PFSK-1 (cell line): Measurements from ENCODE around the gene EPHA7.

Experiments used
- FOXP2 ChIP-seq: optimal IDR thresholded peaks from 2 replicates; pipeline ENCODE3; 2011; ENCODE audit warnings: borderline replicate concordance, control low read depth, inconsistent platforms; ENCODE audit not compliant: insufficient read depth; ENCODE audit errors: extremely low read length, extremely low read depth
- POLR2AphosphoS5 ChIP-seq: IDR thresholded peaks from 2 replicates; pipeline ENCODE4 v1.6.1; 2012; ENCODE audit warnings: low read depth, mild to moderate bottlenecking, control low read depth, low read length, moderate library complexity
- SIN3A ChIP-seq: IDR thresholded peaks from 2 replicates; pipeline ENCODE4 v1.6.1; 2012; ENCODE audit warnings: mild to moderate bottlenecking, low read length, moderate library complexity, borderline replicate concordance; ENCODE audit not compliant: insufficient read depth
- TAF1 ChIP-seq: IDR thresholded peaks from 2 replicates; pipeline ENCODE4 v1.6.1; 2012; ENCODE audit warnings: low read length, control low read depth, borderline replicate concordance; ENCODE audit not compliant: insufficient read depth
- TF ChIP-seq, protein P1 (sequence below), 2 experiments: IDR thresholded peaks; 2 replicates each; pipeline versions ENCODE4 v1.6.1 to v1.8.0; 2011 to 2012; ENCODE audit warnings: low read depth in 2 of 2, low read length in 2 of 2, control low read depth in 1 of 2, inconsistent platforms in 1 of 2, mild to moderate bottlenecking in 1 of 2, moderate library complexity in 1 of 2; ENCODE audit not compliant: insufficient read depth in 1 of 2

Gene EPHA7

DNA sequence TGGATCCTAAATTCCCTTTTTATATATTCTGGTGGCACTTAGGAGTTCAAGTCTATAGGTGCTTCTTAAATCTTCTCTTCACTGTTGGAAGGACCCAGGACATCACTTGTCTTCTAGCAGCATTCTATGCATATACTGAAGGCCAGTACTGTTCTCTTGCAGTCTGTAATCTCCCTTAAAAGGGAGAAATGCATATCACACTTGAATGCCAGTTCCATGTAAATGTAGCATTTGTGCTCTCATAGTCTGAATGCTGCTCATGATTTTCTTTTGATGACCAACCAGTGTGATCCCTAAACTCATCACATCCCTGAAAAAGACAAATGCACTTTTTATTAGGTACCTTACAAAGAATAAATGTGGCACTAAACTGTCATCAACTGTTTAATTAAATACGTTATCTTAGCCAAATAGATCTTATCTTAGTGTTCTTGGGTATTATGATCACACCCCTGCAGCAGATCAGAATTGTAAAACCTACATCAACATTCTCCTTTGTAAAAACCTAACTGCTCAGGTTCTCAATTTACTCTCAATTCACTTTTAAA lies 176.1 kb downstream of the EPHA7 start:
- no peak for TF ChIP-seq FOXP2
- TF ChIP-seq, protein P1, sequence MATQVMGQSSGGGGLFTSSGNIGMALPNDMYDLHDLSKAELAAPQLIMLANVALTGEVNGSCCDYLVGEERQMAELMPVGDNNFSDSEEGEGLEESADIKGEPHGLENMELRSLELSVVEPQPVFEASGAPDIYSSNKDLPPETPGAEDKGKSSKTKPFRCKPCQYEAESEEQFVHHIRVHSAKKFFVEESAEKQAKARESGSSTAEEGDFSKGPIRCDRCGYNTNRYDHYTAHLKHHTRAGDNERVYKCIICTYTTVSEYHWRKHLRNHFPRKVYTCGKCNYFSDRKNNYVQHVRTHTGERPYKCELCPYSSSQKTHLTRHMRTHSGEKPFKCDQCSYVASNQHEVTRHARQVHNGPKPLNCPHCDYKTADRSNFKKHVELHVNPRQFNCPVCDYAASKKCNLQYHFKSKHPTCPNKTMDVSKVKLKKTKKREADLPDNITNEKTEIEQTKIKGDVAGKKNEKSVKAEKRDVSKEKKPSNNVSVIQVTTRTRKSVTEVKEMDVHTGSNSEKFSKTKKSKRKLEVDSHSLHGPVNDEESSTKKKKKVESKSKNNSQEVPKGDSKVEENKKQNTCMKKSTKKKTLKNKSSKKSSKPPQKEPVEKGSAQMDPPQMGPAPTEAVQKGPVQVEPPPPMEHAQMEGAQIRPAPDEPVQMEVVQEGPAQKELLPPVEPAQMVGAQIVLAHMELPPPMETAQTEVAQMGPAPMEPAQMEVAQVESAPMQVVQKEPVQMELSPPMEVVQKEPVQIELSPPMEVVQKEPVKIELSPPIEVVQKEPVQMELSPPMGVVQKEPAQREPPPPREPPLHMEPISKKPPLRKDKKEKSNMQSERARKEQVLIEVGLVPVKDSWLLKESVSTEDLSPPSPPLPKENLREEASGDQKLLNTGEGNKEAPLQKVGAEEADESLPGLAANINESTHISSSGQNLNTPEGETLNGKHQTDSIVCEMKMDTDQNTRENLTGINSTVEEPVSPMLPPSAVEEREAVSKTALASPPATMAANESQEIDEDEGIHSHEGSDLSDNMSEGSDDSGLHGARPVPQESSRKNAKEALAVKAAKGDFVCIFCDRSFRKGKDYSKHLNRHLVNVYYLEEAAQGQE (IDR thresholded peaks at IDR 0.05; ENCODE audit: insufficient read depth in 1 of 2, low read depth in 2 of 2, low read length in 2 of 2): no peak
- no peak for TF ChIP-seq SIN3A
- no peak for TF ChIP-seq POLR2AphosphoS5
- no peak for TF ChIP-seq TAF1

DNA sequence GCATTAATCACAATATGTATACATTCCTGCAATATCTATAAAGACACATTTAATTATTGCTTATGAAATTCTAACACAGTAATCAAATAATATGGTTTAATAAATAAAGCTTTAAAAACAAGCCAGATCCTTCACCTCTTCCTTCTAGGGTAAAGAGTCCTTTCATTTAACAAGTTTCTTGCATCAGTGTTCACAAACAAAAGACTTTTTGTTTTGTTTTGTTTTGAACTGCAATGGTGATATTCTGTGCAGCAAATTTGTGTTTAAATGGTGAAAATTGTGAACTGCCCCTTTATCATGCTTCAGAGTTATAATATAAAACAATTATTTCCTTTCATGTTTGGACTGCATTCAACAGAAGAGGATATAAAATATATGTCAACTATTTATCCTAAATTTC lies 177.3 kb downstream of the EPHA7 start:
- TF ChIP-seq POLR2AphosphoS5 (no peak), TAF1 (no peak), SIN3A (no peak), FOXP2 (no peak)
- TF ChIP-seq, protein P1 (IDR thresholded peaks at IDR 0.05; ENCODE audit: insufficient read depth in 1 of 2, low read depth in 2 of 2, low read length in 2 of 2): no peak

- TF ChIP-seq SIN3A: no peak
- TF ChIP-seq, protein P1 (IDR thresholded peaks at IDR 0.05; ENCODE audit: insufficient read depth in 1 of 2, low read depth in 2 of 2, low read length in 2 of 2): no peak
- no peak for TF ChIP-seq TAF1
- no peak for TF ChIP-seq FOXP2
- no peak for TF ChIP-seq POLR2AphosphoS5
Measured at GRCh38 chr6:93238632-93239031, 180.7 kb downstream of the EPHA7 start.

- TF ChIP-seq SIN3A: no peak
- TF ChIP-seq, protein P1 (IDR thresholded peaks at IDR 0.05; ENCODE audit: insufficient read depth in 1 of 2, low read depth in 2 of 2, low read length in 2 of 2): no peak
- no peak for TF ChIP-seq POLR2AphosphoS5
- no peak for TF ChIP-seq FOXP2
- TF ChIP-seq TAF1: no peak
Measured at GRCh38 chr6:93235775-93236174, 183.6 kb downstream of the EPHA7 start.
